MCF 10A (cell line): ENCODE results near the gene HPSE2. TPM values are rescaled to one million over a fixed set of nuclear protein-coding genes. Genes with fewer than 3 reads are reported as not detected.

ENCODE experiments used
- BruUV-seq: library from RNA; stranded (reverse); fragments of 400-500 nt; replicated peaks from 2 replicates; lab custom pipeline; 2021; lab: Mats Ljungman, UMichigan
- CTCF ChIA-PET: fragments of 300-600 bp; sonication (Branson Sonifier 250); formaldehyde crosslinking; extraction: SDS; loops from one replicate; lab custom pipeline; 2021; ENCODE audit warnings: antibody characterized with exemption, inconsistent platforms; lab: Yijun Ruan, JAX
- POLR2A ChIA-PET: fragments of 300-600, 350-650 bp; sonication (Branson Sonifier 250); formaldehyde crosslinking; extraction: SDS; loops from one replicate; lab custom pipeline; 2020; ENCODE audit warnings: antibody characterized with exemption, inconsistent platforms; lab: Yijun Ruan, JAX
- DNase-seq: peaks from one replicate; pipeline ENCODE4 v3.0.0-alpha.2; 2018; ENCODE audit not compliant: unreplicated experiment
- H3K27ac Mint-ChIP-seq: one replicate; pipeline ENCODE4 v1.8.0; 2022; ENCODE audit warnings: mild to moderate bottlenecking, low read depth, mixed read lengths; ENCODE audit not compliant: unreplicated experiment
- H3K27me3 Mint-ChIP-seq: one replicate; pipeline ENCODE4 v1.8.0; 2022; ENCODE audit warnings: mixed read lengths; ENCODE audit not compliant: insufficient read depth, unreplicated experiment
- H3K36me3 Mint-ChIP-seq: one replicate; pipeline ENCODE4 v1.8.0; 2022; ENCODE audit warnings: mild to moderate bottlenecking, moderate library complexity, mixed read lengths; ENCODE audit not compliant: insufficient read depth, unreplicated experiment
- H3K4me1 Mint-ChIP-seq: one replicate; pipeline ENCODE4 v1.8.0; 2022; ENCODE audit warnings: mixed read lengths; ENCODE audit not compliant: insufficient read depth, unreplicated experiment
- H3K4me3 Mint-ChIP-seq: one replicate; pipeline ENCODE4 v1.8.0; 2022; ENCODE audit warnings: mild to moderate bottlenecking, moderate library complexity, mixed read lengths; ENCODE audit not compliant: unreplicated experiment
- H3K9me3 Mint-ChIP-seq: one replicate; pipeline ENCODE4 v1.8.0; 2022; ENCODE audit warnings: mixed read lengths; ENCODE audit not compliant: unreplicated experiment
- CTCF ChIP-seq: fragments of 200-600 bp; IDR thresholded peaks from one replicate; pipeline ENCODE4 v1.8.0; 2022; ENCODE audit warnings: antibody characterized with exemption, mild to moderate bottlenecking; ENCODE audit not compliant: unreplicated experiment
- intact Hi-C: fragments of 100-400 bp; cut with micrococcal nuclease; formaldehyde crosslinking; loops from 2 replicates; pipeline ENCODE4 v1.14.1; 2022
- total RNA-seq: library from RNA; stranded (reverse); gene quantifications from 2 replicates; pipeline ENCODE4 v1.2.3, GENCODE V29; 2022

HPSE2 gene
- total RNA-seq, 1 experiment from 2014 or later = not detected

DNA sequence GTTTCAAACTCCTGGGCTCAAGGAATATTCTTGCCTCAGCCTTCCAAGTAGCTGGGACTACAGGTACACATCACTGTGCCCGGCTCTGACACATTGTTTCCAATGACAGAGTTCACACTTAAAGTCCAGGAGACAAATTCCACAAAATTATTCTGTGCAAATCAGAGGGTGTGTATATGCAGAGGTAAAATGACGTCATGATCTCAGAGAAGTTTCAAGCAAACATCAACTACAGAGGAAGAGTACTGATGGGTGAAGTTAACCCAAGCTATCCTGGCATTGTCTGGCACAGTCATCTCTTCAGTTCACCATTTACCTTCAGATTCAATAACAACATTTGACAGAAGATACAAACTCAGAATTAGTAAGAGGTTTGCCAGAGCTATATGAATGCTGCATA, 388.9 kb downstream of the HPSE2 start:
- Mint-ChIP-seq H3K4me3 (no peak overlapping the region), H3K27ac (no peak overlapping the region), H3K9me3 (no peaks in the 10 kb centered on the region), H3K4me1 (no peaks in the 10 kb centered on the region), H3K36me3 (no peaks in the 10 kb centered on the region), H3K27me3 (peaks cover 1% of the 10 kb centered on the region)
- no peak for TF ChIP-seq CTCF
- no peak for DNase-seq
- no TSS peak for BruUV-seq
- ChIA-PET CTCF (interaction anchor here (0.6 to 1.7 kb wide), 2 partner anchors 11 to 12 kb away, joined by 3 to 4 read pairs; no protein-coding TSS in a partner anchor), POLR2A (no interaction called here)
- intact Hi-C loops = no loop called here

DNA sequence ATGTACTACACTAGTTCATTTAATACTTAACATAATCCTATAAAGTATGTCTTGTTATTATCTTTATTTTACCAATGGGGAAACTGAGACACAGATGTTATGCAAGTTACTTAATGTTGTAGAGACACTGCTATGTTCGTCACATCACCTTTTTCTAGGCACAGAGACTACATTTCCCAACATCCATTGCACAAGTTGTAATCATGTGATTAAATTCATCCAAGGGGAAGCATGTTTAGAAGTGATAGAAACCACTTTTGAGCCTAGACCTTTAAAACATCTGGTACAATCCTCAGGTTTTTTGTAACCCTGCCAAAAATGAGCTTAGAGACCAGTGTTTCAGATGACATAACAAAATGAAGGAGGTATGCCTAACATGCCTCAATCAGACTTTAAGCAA, 402.1 kb downstream of the HPSE2 start:
- no peaks in the 10 kb centered on the region for H3K36me3 Mint-ChIP-seq

DNA sequence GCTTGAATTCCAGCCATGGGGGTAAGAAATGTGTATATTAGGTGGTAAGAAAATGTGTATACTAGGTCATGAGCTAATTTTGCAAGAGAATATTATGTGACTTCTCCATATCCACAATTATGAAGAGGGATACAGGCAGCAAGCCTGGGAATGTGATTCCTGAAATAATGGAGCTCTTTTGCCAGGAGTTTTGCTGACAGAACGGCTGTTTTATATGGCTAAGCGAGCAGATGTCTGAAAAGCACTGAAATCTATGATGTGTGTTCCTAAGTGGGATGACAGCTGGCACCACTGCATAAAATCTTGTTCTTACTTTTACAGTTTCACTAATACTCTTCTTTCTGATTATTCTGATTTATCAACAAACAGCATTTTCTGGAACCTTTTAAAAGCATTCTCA, 402.9 kb downstream of the HPSE2 start:
- Mint-ChIP-seq H3K27me3 (no peaks in the 10 kb centered on the region), H3K27ac (no peak overlapping the region), H3K4me3 (no peak overlapping the region), H3K4me1 (no peaks in the 10 kb centered on the region), H3K36me3 (no peaks in the 10 kb centered on the region), H3K9me3 (peaks cover 7% of the 10 kb centered on the region)
- intact Hi-C loops = no loop called here
- CTCF ChIA-PET = no interaction called here
- BruUV-seq = no TSS peak
- POLR2A ChIA-PET = no interaction called here
- TF ChIP-seq CTCF = no peak
- DNase-seq = no peak

More for the DNA sequence above, 402.1 kb downstream of the HPSE2 start:
- Mint-ChIP-seq H3K27ac (no peak overlapping the region), H3K4me1 (no peaks in the 10 kb centered on the region), H3K9me3 (peaks cover 7% of the 10 kb centered on the region), H3K27me3 (no peaks in the 10 kb centered on the region), H3K4me3 (no peak overlapping the region)
- CTCF ChIA-PET = no interaction called here
- BruUV-seq = no TSS peak
- no peak for TF ChIP-seq CTCF
- intact Hi-C loops = no loop called here
- DNase-seq = no peak
- POLR2A ChIA-PET = no interaction called here

GRCh38 chr10:98832196-98832595, 403.5 kb downstream of the HPSE2 start:
- no TSS peak for BruUV-seq
- intact Hi-C loops = no loop called here
- no peaks in the 10 kb centered on the region for H3K27me3 Mint-ChIP-seq
- H3K27ac Mint-ChIP-seq = no peak overlapping the region
- no peak for TF ChIP-seq CTCF
- no peak overlapping the region for H3K4me3 Mint-ChIP-seq
- H3K9me3 Mint-ChIP-seq = peaks cover 7% of the 10 kb centered on the region
- CTCF ChIA-PET = no interaction called here
- no peaks in the 10 kb centered on the region for H3K4me1 Mint-ChIP-seq
- POLR2A ChIA-PET = no interaction called here
- no peaks in the 10 kb centered on the region for H3K36me3 Mint-ChIP-seq
- DNase-seq = no peak
